ENCODE measurements around the gene PLXND1. TPM values are rescaled to one million over a fixed set of nuclear protein-coding genes. Genes with fewer than 3 reads are reported as not detected.

Gene PLXND1
- total and polyA plus RNA-seq, 7 experiments from 2014 or later: 0.38 to 82.5 (median 7.1) TPM; not detected in 1

- H3K4me1 Mint-ChIP-seq: peaks cover 0 to 22% (median 14%) of the 10 kb centered on the region in 7 donors
- DNase-seq (no peak), ATAC-seq (no peak)
- H3K36me3 Mint-ChIP-seq: no peaks in the 10 kb centered on the region
- Histone ChIP-seq H3K9me3 (ENCODE audit: control insufficient read depth in 2 of 3, low read length in 3 of 3) (no peaks in the 10 kb centered on the region), H3K27ac (ENCODE audit: low read depth, low read length) (no peak overlapping the region), H3K4me1 (ENCODE audit: control insufficient read depth in 2 of 2, insufficient read depth in 2 of 2, low read length in 2 of 2) (peaks cover 0 to 21% of the 10 kb centered on the region in 2 donors), H3K36me3 (ENCODE audit: control insufficient read depth in 2 of 3, insufficient read depth in 3 of 3, low read length in 3 of 3) (no peaks in the 10 kb centered on the region), H3K4me3 (ENCODE audit: low read length) (no peak overlapping the region), H3K27me3 (ENCODE audit: control insufficient read depth in 2 of 2, insufficient read depth in 2 of 2, low read length in 2 of 2) (no peaks in the 10 kb centered on the region)
- intact Hi-C loops (cut with micrococcal nuclease): no loop called here
- ChIA-PET CTCF (no interaction called here), POLR2A (interaction anchor here (0.6 kb wide), 1 partner anchor 41 kb away, joined by 3 read pairs; no protein-coding TSS in a partner anchor)
- H3K4me3 Mint-ChIP-seq: no peak overlapping the region
- H3K27me3 Mint-ChIP-seq: peaks cover 0 to 23% (median 6%) of the 10 kb centered on the region in 5 donors
- no peaks in the 10 kb centered on the region for H3K9me3 Mint-ChIP-seq
- no peak overlapping the region for H3K27ac Mint-ChIP-seq
Measured at GRCh38 chr3:129555153-129555550, 51.3 kb downstream of the PLXND1 start.

GRCh38 chr3:129554356-129555152 is 51.9 kb downstream of the PLXND1 start:
- no peaks in the 10 kb centered on the region for H3K36me3 ChIP-seq (ENCODE audit: control insufficient read depth in 2 of 3, insufficient read depth in 3 of 3, low read length in 3 of 3)
- intact Hi-C loops (cut with micrococcal nuclease): no loop called here
- H3K27me3 ChIP-seq (ENCODE audit: control insufficient read depth in 2 of 2, insufficient read depth in 2 of 2, low read length in 2 of 2): no peaks in the 10 kb centered on the region
- peaks cover 0 to 23% (median 6%) of the 10 kb centered on the region in 5 donors for H3K27me3 Mint-ChIP-seq
- no peaks in the 10 kb centered on the region for H3K36me3 Mint-ChIP-seq
- DNase-seq: no peak
- H3K4me3 Mint-ChIP-seq: peak overlapping the region in 5 of 10 donors; percentile 10 to 64 (median 41)
- peak overlapping the region in 3 of 9 donors; percentile 5 to 41 (median 10) for H3K27ac Mint-ChIP-seq
- no peak overlapping the region for H3K27ac ChIP-seq (ENCODE audit: low read depth, low read length)
- peaks cover 0 to 22% (median 14%) of the 10 kb centered on the region in 7 donors for H3K4me1 Mint-ChIP-seq
- no peaks in the 10 kb centered on the region for H3K9me3 ChIP-seq (ENCODE audit: control insufficient read depth in 2 of 3, low read length in 3 of 3)
- no peaks in the 10 kb centered on the region for H3K9me3 Mint-ChIP-seq
- H3K4me3 ChIP-seq (ENCODE audit: low read length): no peak overlapping the region
- peaks cover 0 to 21% of the 10 kb centered on the region in 2 donors for H3K4me1 ChIP-seq (ENCODE audit: control insufficient read depth in 2 of 2, insufficient read depth in 2 of 2, low read length in 2 of 2)
- ChIA-PET POLR2A (interaction anchor here (0.6 kb wide), 2 partner anchors 120 to 209 kb away, joined by 3 to 4 read pairs; no protein-coding TSS in a partner anchor), CTCF (interaction anchor here (0.6 kb wide), 1 partner anchor 76 kb away, joined by 3 read pairs; no protein-coding TSS in a partner anchor)
- no peak for ATAC-seq

- Histone ChIP-seq H3K27ac (ENCODE audit: low read depth, low read length) (no peak overlapping the region), H3K36me3 (ENCODE audit: control insufficient read depth in 2 of 3, insufficient read depth in 3 of 3, low read length in 3 of 3) (no peaks in the 10 kb centered on the region), H3K4me1 (ENCODE audit: control insufficient read depth in 2 of 2, insufficient read depth in 2 of 2, low read length in 2 of 2) (peaks cover 0 to 16% of the 10 kb centered on the region in 2 donors), H3K27me3 (ENCODE audit: control insufficient read depth in 2 of 2, insufficient read depth in 2 of 2, low read length in 2 of 2) (no peaks in the 10 kb centered on the region), H3K9me3 (ENCODE audit: control insufficient read depth in 2 of 3, low read length in 3 of 3) (no peaks in the 10 kb centered on the region), H3K4me3 (ENCODE audit: low read length) (no peak overlapping the region)
- POLR2A ChIA-PET: no interaction called here
- CTCF ChIA-PET: no interaction called here
- H3K9me3 Mint-ChIP-seq: no peaks in the 10 kb centered on the region
- ATAC-seq: peak; percentile 63
- H3K27ac Mint-ChIP-seq: no peak overlapping the region
- no peaks in the 10 kb centered on the region for H3K36me3 Mint-ChIP-seq
- peak overlapping the region in 9 of 10 donors; percentile 10 to 64 (median 24) for H3K4me3 Mint-ChIP-seq
- H3K27me3 Mint-ChIP-seq: peaks cover 0 to 23% (median 6%) of the 10 kb centered on the region in 5 donors
- peaks cover 0 to 22% (median 14%) of the 10 kb centered on the region in 7 donors for H3K4me1 Mint-ChIP-seq
- no peak for DNase-seq
- intact Hi-C loops (cut with micrococcal nuclease): no loop called here
Measured at GRCh38 chr3:129553719-129554118, 52.8 kb downstream of the PLXND1 start.

- no peak for DNase-seq
- H3K4me3 Mint-ChIP-seq: peak overlapping the region in 2 of 10 donors; percentile 15 to 35
- no peaks in the 10 kb centered on the region for H3K27me3 ChIP-seq (ENCODE audit: control insufficient read depth in 2 of 2, insufficient read depth in 2 of 2, low read length in 2 of 2)
- H3K36me3 Mint-ChIP-seq: no peaks in the 10 kb centered on the region
- H3K36me3 ChIP-seq (ENCODE audit: control insufficient read depth in 2 of 3, insufficient read depth in 3 of 3, low read length in 3 of 3): no peaks in the 10 kb centered on the region
- peaks cover 0 to 20% (median 6%) of the 10 kb centered on the region in 5 donors for H3K27me3 Mint-ChIP-seq
- intact Hi-C loops (cut with micrococcal nuclease): no loop called here
- CTCF ChIA-PET: no interaction called here
- H3K27ac ChIP-seq (ENCODE audit: low read depth, low read length): no peak overlapping the region
- peaks cover 0 to 20% (median 13%) of the 10 kb centered on the region in 7 donors for H3K4me1 Mint-ChIP-seq
- no peaks in the 10 kb centered on the region for H3K9me3 Mint-ChIP-seq
- ATAC-seq: no peak
- POLR2A ChIA-PET: no interaction called here
- H3K4me3 ChIP-seq (ENCODE audit: low read length): no peak overlapping the region
- H3K4me1 ChIP-seq (ENCODE audit: control insufficient read depth in 2 of 2, insufficient read depth in 2 of 2, low read length in 2 of 2): peaks cover 0 to 11% of the 10 kb centered on the region in 2 donors
- no peak overlapping the region for H3K27ac Mint-ChIP-seq
- H3K9me3 ChIP-seq (ENCODE audit: control insufficient read depth in 2 of 3, low read length in 3 of 3): no peaks in the 10 kb centered on the region
Measured at GRCh38 chr3:129553171-129553570, 53.3 kb downstream of the PLXND1 start.

- H3K36me3 ChIP-seq (ENCODE audit: control insufficient read depth in 2 of 3, insufficient read depth in 3 of 3, low read length in 3 of 3): no peaks in the 10 kb centered on the region
- peak overlapping the region in 1 of 9 donors; percentile 43 for H3K27ac Mint-ChIP-seq
- H3K27me3 ChIP-seq (ENCODE audit: control insufficient read depth in 2 of 2, insufficient read depth in 2 of 2, low read length in 2 of 2): no peaks in the 10 kb centered on the region
- H3K4me1 Mint-ChIP-seq: peaks cover 0 to 16% (median 13%) of the 10 kb centered on the region in 7 donors
- H3K4me1 ChIP-seq (ENCODE audit: control insufficient read depth in 2 of 2, insufficient read depth in 2 of 2, low read length in 2 of 2): peaks cover 0 to 4% of the 10 kb centered on the region in 2 donors
- H3K4me3 Mint-ChIP-seq: peak overlapping the region in 1 of 10 donors; percentile 35
- no peaks in the 10 kb centered on the region for H3K9me3 ChIP-seq (ENCODE audit: control insufficient read depth in 2 of 3, low read length in 3 of 3)
- ATAC-seq (no peak), DNase-seq (no peak)
- H3K9me3 Mint-ChIP-seq: no peaks in the 10 kb centered on the region
- no peak overlapping the region for H3K4me3 ChIP-seq (ENCODE audit: low read length)
- POLR2A ChIA-PET: no interaction called here
- H3K27me3 Mint-ChIP-seq: peaks cover 0 to 20% (median 6%) of the 10 kb centered on the region in 5 donors
- H3K36me3 Mint-ChIP-seq: no peaks in the 10 kb centered on the region
- intact Hi-C loops (cut with micrococcal nuclease): no loop called here
- CTCF ChIA-PET: no interaction called here
- H3K27ac ChIP-seq (ENCODE audit: low read depth, low read length): no peak overlapping the region
Measured at GRCh38 chr3:129552287-129553050, 54.0 kb downstream of the PLXND1 start.

- Histone ChIP-seq H3K4me1 (ENCODE audit: control insufficient read depth in 2 of 2, insufficient read depth in 2 of 2, low read length in 2 of 2) (no peaks in the 10 kb centered on the region), H3K4me3 (ENCODE audit: low read length) (no peak overlapping the region), H3K27me3 (ENCODE audit: control insufficient read depth in 2 of 2, insufficient read depth in 2 of 2, low read length in 2 of 2) (no peaks in the 10 kb centered on the region), H3K9me3 (ENCODE audit: control insufficient read depth in 2 of 3, low read length in 3 of 3) (no peaks in the 10 kb centered on the region), H3K36me3 (ENCODE audit: control insufficient read depth in 2 of 3, insufficient read depth in 3 of 3, low read length in 3 of 3) (no peaks in the 10 kb centered on the region), H3K27ac (ENCODE audit: low read depth, low read length) (no peak overlapping the region)
- CTCF ChIA-PET: interaction anchor here (0.6 kb wide), 1 partner anchor 271 kb away, joined by 4 read pairs; no protein-coding TSS in a partner anchor
- H3K36me3 Mint-ChIP-seq: no peaks in the 10 kb centered on the region
- POLR2A ChIA-PET: interaction anchor here (0.6 kb wide), 1 partner anchor 114 kb away, joined by 4 read pairs; no protein-coding TSS in a partner anchor
- no peak overlapping the region for H3K4me3 Mint-ChIP-seq
- H3K27ac Mint-ChIP-seq: no peak overlapping the region
- peaks cover 0 to 18% (median 6%) of the 10 kb centered on the region in 5 donors for H3K27me3 Mint-ChIP-seq
- no peaks in the 10 kb centered on the region for H3K9me3 Mint-ChIP-seq
- intact Hi-C loops (cut with micrococcal nuclease): no loop called here
- peaks cover 0 to 14% (median 11%) of the 10 kb centered on the region in 7 donors for H3K4me1 Mint-ChIP-seq
- DNase-seq (no peak), ATAC-seq (no peak)
Measured at GRCh38 chr3:129549805-129550204, 56.7 kb downstream of the PLXND1 start.
